Activated naive CD4-positive, alpha-beta T cell treated with anti-CD3 and anti-CD28 coated beads for 36 hours (primary cell): ENCODE measurements around the gene FARP1. TPM values are rescaled to one million over a fixed set of nuclear protein-coding genes. Genes with fewer than 3 reads are reported as not detected.

Experiments used
- CTCF ChIA-PET: fragments of 350-600 bp; sonication (Branson Sonifier 250); formaldehyde crosslinking; loops from one replicate; lab custom pipeline; 2021; ENCODE audit warnings: antibody characterized with exemption; lab: Charles Lee
- DNase-seq: peaks from one replicate; pipeline ENCODE4 v3.0.0-alpha.2; 2020
- H3K27ac Mint-ChIP-seq: one replicate; pipeline ENCODE4 v1.8.0; 2021; ENCODE audit warnings: mild to moderate bottlenecking, mixed read lengths
- H3K27me3 Mint-ChIP-seq: one replicate; pipeline ENCODE4 v1.8.0; 2021; ENCODE audit warnings: low read depth, mixed read lengths
- H3K36me3 Mint-ChIP-seq: one replicate; pipeline ENCODE4 v1.8.0; 2021; ENCODE audit warnings: low read depth, mixed read lengths
- H3K4me1 Mint-ChIP-seq: one replicate; pipeline ENCODE4 v1.8.0; 2021; ENCODE audit warnings: low read depth, mixed read lengths
- H3K4me3 Mint-ChIP-seq: one replicate; pipeline ENCODE4 v1.8.0; 2021; ENCODE audit warnings: mild to moderate bottlenecking, moderate library complexity, mixed read lengths
- H3K9me3 Mint-ChIP-seq: one replicate; pipeline ENCODE4 v1.8.0; 2021; ENCODE audit warnings: mixed read lengths
- intact Hi-C: fragments of 100-400 bp; cut with micrococcal nuclease; formaldehyde crosslinking; loops from one replicate; pipeline ENCODE4 v1.15.1; 2023
- total RNA-seq, 2 experiments: library from RNA; stranded (reverse); gene quantifications; one replicate each; pipeline ENCODE4 v1.2.3, GENCODE V29; 2021

The FARP1 gene
- total RNA-seq, 2 experiments from 2014 or later, result 0.27 to 0.38 TPM

DNA sequence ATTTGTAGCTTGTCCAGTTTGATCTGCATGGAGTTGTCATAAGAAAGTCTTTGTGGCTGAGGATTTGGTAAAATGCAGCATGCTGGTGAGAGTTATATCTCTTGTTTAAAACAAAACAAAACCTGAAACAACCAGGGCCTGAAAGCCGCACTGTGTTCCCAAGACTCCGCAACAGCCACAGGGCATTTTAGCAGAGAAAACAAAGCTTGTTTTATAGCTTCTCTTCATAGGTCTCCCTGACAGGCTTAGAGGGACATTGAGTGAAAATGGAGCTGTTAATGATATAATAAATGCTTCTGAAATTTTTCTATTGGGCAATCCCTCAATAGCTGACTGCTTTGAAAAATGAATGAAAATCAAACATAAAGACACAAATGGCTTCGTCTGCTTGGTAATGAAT, 182.8 kb downstream of the FARP1 start:
- no peaks in the 10 kb centered on the region for H3K9me3 Mint-ChIP-seq
- no peaks in the 10 kb centered on the region for H3K36me3 Mint-ChIP-seq
- no peaks in the 10 kb centered on the region for H3K4me1 Mint-ChIP-seq
- intact Hi-C loops, result no loop called here
- no peak for DNase-seq
- CTCF ChIA-PET, result no interaction called here
- no peak overlapping the region for H3K4me3 Mint-ChIP-seq
- no peak overlapping the region for H3K27ac Mint-ChIP-seq
- peaks cover 6% of the 10 kb centered on the region for H3K27me3 Mint-ChIP-seq

DNA sequence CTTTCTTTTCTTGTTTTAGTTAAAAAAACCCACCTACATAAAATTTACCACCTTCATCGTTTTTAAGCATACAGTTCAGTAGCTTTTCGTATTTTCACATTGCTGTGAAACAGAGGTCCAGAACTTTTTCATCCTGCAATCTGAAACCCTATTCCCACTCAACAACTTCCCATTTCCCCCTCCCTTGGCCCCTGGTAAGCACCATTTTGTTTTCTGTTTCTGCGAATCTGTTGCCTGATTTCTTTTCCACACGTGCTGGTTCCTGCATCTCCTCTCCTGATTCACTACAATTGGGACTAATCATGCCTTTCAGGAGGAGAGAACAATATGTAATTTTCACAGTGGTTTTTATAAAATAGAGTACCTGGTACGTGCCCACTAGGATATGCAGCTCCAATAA, 183.4 kb downstream of the FARP1 start:
- no peaks in the 10 kb centered on the region for H3K36me3 Mint-ChIP-seq
- peaks cover 7% of the 10 kb centered on the region for H3K27me3 Mint-ChIP-seq
- intact Hi-C loops, result no loop called here
- DNase-seq, result no peak
- CTCF ChIA-PET, result no interaction called here
- H3K4me3 Mint-ChIP-seq, result no peak overlapping the region
- no peaks in the 10 kb centered on the region for H3K4me1 Mint-ChIP-seq
- no peak overlapping the region for H3K27ac Mint-ChIP-seq
- H3K9me3 Mint-ChIP-seq, result no peaks in the 10 kb centered on the region

- intact Hi-C loops, result no loop called here
- no peaks in the 10 kb centered on the region for H3K4me1 Mint-ChIP-seq
- H3K9me3 Mint-ChIP-seq, result no peaks in the 10 kb centered on the region
- no peak for DNase-seq
- H3K4me3 Mint-ChIP-seq, result no peak overlapping the region
- CTCF ChIA-PET, result interaction anchor here (0.6 kb wide), 1 partner anchor 53 kb away, joined by 4 read pairs; no protein-coding TSS in a partner anchor
- no peak overlapping the region for H3K27ac Mint-ChIP-seq
- H3K27me3 Mint-ChIP-seq, result peaks cover 9% of the 10 kb centered on the region
- no peaks in the 10 kb centered on the region for H3K36me3 Mint-ChIP-seq
Measured at GRCh38 chr13:98327371-98328270, 184.7 kb downstream of the FARP1 start.

DNA sequence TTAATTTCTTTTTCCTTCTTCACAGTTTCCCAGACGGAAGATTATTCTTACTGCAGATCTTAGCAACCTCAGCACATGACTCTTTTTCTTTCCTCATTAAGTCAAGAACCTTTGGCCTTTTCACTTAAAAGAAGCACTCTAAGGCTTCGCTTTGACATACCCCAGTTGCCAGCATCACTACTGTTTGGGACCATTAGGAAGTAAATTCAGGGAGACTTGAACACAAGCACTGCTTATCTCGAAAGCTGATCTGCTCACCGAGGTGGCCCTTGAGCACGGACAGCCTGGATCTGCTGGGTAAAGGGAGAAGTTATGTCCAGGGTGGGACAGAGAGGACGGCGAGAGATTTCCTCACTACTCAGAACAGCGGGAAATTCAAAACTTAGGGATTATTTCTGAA, 185.6 kb downstream of the FARP1 start:
- no peak overlapping the region for H3K4me3 Mint-ChIP-seq
- intact Hi-C loops, result no loop called here
- H3K27me3 Mint-ChIP-seq, result peaks cover 9% of the 10 kb centered on the region
- no peaks in the 10 kb centered on the region for H3K36me3 Mint-ChIP-seq
- H3K27ac Mint-ChIP-seq, result no peak overlapping the region
- no peaks in the 10 kb centered on the region for H3K4me1 Mint-ChIP-seq
- CTCF ChIA-PET, result no interaction called here
- H3K9me3 Mint-ChIP-seq, result no peaks in the 10 kb centered on the region
- no peak for DNase-seq

GRCh38 chr13:98332222-98332621, 189.3 kb downstream of the FARP1 start:
- Mint-ChIP-seq H3K27ac (no peak overlapping the region), H3K36me3 (no peaks in the 10 kb centered on the region), H3K27me3 (peaks cover 15% of the 10 kb centered on the region), H3K4me3 (no peak overlapping the region), H3K9me3 (peaks cover 3% of the 10 kb centered on the region), H3K4me1 (no peaks in the 10 kb centered on the region)
- no peak for DNase-seq
- CTCF ChIA-PET, result no interaction called here
- intact Hi-C loops, result no loop called here

DNA sequence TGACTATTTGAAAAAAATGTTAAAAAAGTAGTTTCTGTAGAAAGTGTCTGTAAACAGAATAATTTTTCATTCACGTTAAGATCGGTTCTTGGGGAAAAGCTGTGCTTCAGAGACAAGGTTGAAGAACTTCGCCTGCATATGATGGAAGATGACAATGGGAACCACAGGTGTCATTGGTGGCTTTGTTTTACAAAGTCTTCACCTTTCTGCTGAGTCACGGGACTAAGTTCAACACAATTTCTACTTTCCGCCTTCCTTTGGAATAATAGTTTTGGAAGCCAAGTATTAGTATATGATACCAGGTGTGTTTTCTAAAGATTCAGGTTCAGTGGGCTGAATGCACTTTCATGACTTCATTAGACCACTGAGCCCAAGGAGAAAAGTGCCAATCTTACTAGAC, 189.8 kb downstream of the FARP1 start:
- CTCF ChIA-PET, result no interaction called here
- Mint-ChIP-seq H3K4me3 (no peak overlapping the region), H3K27me3 (peaks cover 15% of the 10 kb centered on the region), H3K27ac (no peak overlapping the region), H3K9me3 (peaks cover 3% of the 10 kb centered on the region), H3K36me3 (no peaks in the 10 kb centered on the region), H3K4me1 (no peaks in the 10 kb centered on the region)
- intact Hi-C loops, result no loop called here
- no peak for DNase-seq

GRCh38 chr13:98333486-98333885, 190.6 kb downstream of the FARP1 start:
- H3K36me3 Mint-ChIP-seq, result no peaks in the 10 kb centered on the region
- CTCF ChIA-PET, result interaction anchor here (0.5 kb wide), 1 partner anchor 462 kb away, joined by 3 read pairs; no protein-coding TSS in a partner anchor

DNA sequence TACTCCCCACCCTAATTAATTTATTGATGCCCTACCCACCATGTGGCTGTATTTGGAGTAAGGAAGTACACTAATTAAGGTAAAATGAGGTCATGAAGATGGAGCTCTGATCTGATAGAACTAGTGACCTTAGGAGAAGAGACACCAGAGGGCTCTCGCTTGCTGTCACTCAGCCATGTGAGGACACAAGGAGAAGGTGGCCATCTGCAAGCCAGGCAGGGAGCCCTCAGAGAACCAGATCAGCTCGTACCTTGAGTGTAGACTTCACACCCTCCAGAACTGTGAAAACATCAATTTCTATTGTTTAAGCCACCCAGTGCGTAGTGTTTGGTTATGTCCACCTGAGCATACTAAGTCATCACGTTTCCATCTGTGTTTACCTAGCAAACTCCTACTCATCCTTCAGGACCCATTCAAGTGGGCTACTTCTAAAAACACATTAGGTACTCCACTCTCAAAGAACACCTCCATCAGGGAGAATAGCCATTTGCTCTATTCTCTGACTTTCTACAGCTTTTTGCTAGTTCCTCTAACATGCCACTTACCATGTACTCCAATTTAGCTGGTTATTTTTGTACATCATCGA, 191.8 kb downstream of the FARP1 start:
- Mint-ChIP-seq H3K36me3 (no peaks in the 10 kb centered on the region), H3K4me1 (no peaks in the 10 kb centered on the region), H3K4me3 (no peak overlapping the region), H3K27ac (no peak overlapping the region), H3K9me3 (peaks cover 3% of the 10 kb centered on the region), H3K27me3 (peaks cover 21% of the 10 kb centered on the region)
- CTCF ChIA-PET, result interaction anchor here (0.6 kb wide), 1 partner anchor 30 kb away, joined by 3 read pairs; no protein-coding TSS in a partner anchor
- DNase-seq, result no peak
- intact Hi-C loops, result no loop called here

More at GRCh38 chr13:98333486-98333885, 190.6 kb downstream of the FARP1 start:
- Mint-ChIP-seq H3K9me3 (peaks cover 3% of the 10 kb centered on the region), H3K27ac (no peak overlapping the region), H3K4me1 (no peaks in the 10 kb centered on the region), H3K27me3 (peaks cover 21% of the 10 kb centered on the region), H3K4me3 (no peak overlapping the region)
- intact Hi-C loops, result no loop called here
- no peak for DNase-seq

DNA sequence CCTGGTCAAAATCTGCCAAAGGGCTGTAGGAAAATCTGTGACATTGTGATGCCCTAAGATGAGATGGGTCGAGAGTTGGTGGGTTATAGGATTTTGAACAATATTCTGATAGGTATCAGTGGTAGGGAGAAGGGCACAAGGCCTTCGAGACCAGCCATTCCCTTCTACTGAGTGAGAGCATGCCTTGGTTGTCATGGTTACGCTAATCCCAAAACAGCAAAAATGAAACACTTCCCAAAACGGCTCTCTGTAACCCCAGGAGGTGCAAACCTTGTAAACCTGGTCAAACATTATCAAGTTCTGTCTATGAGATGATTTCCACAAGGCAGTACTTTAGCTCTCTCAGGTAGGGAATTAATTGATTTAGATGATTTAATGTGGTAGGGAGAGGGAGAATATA, 192.8 kb downstream of the FARP1 start:
- H3K9me3 Mint-ChIP-seq, result peaks cover 3% of the 10 kb centered on the region
- no peak overlapping the region for H3K4me3 Mint-ChIP-seq
- H3K27me3 Mint-ChIP-seq, result peaks cover 20% of the 10 kb centered on the region
- no peak for DNase-seq
- no peak overlapping the region for H3K27ac Mint-ChIP-seq
- no peaks in the 10 kb centered on the region for H3K4me1 Mint-ChIP-seq
- no peaks in the 10 kb centered on the region for H3K36me3 Mint-ChIP-seq
- CTCF ChIA-PET, result no interaction called here
- intact Hi-C loops, result no loop called here

DNA sequence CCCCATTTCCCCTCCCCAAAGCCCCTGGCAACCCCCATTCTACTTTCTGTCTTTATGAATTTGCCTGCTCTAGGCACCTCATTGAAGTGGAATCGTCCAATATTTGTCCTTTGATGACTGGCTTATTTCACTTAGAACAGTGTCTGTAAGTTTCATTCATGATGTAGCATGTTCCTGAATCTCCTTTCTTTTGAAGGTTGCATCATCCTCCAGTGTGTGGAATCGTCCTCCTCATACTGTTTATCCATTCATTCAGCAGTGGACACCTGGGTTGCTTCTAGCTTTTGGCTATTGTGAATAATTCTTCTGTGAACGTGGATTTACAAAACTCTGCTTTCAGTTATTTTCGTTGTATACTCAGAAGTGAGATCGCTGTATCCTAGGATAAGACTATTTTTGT, 195.4 kb downstream of the FARP1 start:
- Mint-ChIP-seq H3K36me3 (no peaks in the 10 kb centered on the region), H3K4me3 (no peak overlapping the region), H3K9me3 (peaks cover 3% of the 10 kb centered on the region), H3K27me3 (peaks cover 16% of the 10 kb centered on the region), H3K27ac (no peak overlapping the region), H3K4me1 (no peaks in the 10 kb centered on the region)
- no peak for DNase-seq
- intact Hi-C loops, result no loop called here
- CTCF ChIA-PET, result interaction anchor here (0.8 kb wide), 1 partner anchor 176 kb away, joined by 3 read pairs; no protein-coding TSS in a partner anchor

DNA sequence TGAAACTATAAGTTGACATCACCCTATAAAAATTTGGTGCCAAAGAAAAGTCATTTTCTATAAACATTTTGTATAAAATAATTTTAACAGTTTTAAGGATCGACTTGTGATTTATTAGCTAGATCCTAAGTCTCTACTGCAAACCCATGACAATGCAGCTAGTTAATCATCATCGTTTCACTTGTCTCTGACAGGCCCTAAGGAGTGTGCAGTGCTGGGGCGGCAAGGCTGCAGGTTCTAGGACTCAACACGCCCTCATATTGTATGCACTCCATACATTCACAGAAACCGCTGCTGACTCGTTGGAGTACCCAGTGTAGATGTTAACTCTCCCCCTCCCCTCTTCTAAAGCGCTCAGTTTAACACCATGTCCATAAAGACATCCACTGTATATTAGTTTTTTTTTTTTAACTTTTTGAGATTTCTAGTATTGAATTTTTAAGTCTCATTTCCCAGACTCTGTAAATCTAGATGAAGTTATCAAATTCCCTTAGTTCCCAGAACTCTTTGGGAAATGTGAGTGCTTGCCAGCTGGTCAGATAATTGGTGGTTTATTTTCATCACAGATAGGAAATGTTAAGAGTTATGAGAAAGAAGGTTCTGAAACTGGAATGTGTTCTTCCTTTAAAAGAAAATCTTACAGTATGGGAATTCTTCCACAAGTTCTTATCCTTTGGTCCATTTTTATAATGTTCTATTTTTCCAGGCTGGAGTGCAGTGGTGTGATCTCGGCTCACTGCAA, 197.0 kb downstream of the FARP1 start:
- peaks cover 13% of the 10 kb centered on the region for H3K27me3 Mint-ChIP-seq
- H3K27ac Mint-ChIP-seq, result no peak overlapping the region
- peaks cover 3% of the 10 kb centered on the region for H3K9me3 Mint-ChIP-seq
- intact Hi-C loops, result no loop called here
- H3K36me3 Mint-ChIP-seq, result no peaks in the 10 kb centered on the region
- no peak for DNase-seq
- H3K4me3 Mint-ChIP-seq, result no peak overlapping the region
- CTCF ChIA-PET, result no interaction called here
- no peaks in the 10 kb centered on the region for H3K4me1 Mint-ChIP-seq

- CTCF ChIA-PET, result interaction anchor here (0.6 kb wide), 1 partner anchor 216 kb away, joined by 4 read pairs; no protein-coding TSS in a partner anchor
- no peak overlapping the region for H3K27ac Mint-ChIP-seq
- no peak overlapping the region for H3K4me3 Mint-ChIP-seq
- intact Hi-C loops, result no loop called here
- no peaks in the 10 kb centered on the region for H3K4me1 Mint-ChIP-seq
- peaks cover 7% of the 10 kb centered on the region for H3K27me3 Mint-ChIP-seq
- no peaks in the 10 kb centered on the region for H3K36me3 Mint-ChIP-seq
- no peak for DNase-seq
- H3K9me3 Mint-ChIP-seq, result no peaks in the 10 kb centered on the region
Measured at GRCh38 chr13:98342953-98343352, 200.1 kb downstream of the FARP1 start.
